H1 (cell line): ENCODE results near the gene HPN. TPM values are rescaled to one million over a fixed set of nuclear protein-coding genes. Genes with fewer than 3 reads are reported as not detected.

Experiments
- CTCF ChIA-PET: fragments of 300-600 bp; sonication (Branson Sonifier 250); formaldehyde crosslinking; loops from one replicate; lab custom pipeline; 2021; ENCODE audit not compliant: partially characterized antibody; lab: Charles Lee
- POLR2A ChIA-PET: fragments of 300-600 bp; sonication (Branson Sonifier 250); formaldehyde crosslinking; loops from one replicate; lab custom pipeline; 2021; ENCODE audit warnings: inconsistent platforms; ENCODE audit not compliant: partially characterized antibody; lab: Charles Lee
- DNase-seq, 2 experiments: peaks; one replicate each; pipeline versions ENCODE4 v3.0.0 to v3.0.0-alpha.2; 2010 to 2022; ENCODE audit warnings: low spot score in 2 of 2, low read depth in 1 of 2, mixed read lengths in 1 of 2
- FAIRE-seq: peaks from 2 replicates; lab custom pipeline; 2011; peaks lifted over from hg19 to GRCh38; lab: Jason Lieb, UNC
- H2AFZ ChIP-seq: 2 replicates; pipeline ENCODE4 v1.8.1; 2012; ENCODE audit warnings: low read length, inconsistent platforms
- H2AK5ac ChIP-seq: 2 replicates; pipeline ENCODE4 v1.6.1; 2013; ENCODE audit warnings: low read depth, low read length
- H2BK120ac ChIP-seq: replicated peaks from 2 replicates; pipeline ENCODE3; 2013; ENCODE audit warnings: low read depth, low read length, inconsistent platforms
- H2BK12ac ChIP-seq: 2 replicates; pipeline ENCODE4 v1.6.1; 2013; ENCODE audit warnings: low read depth, low read length
- H2BK15ac ChIP-seq: 2 replicates; pipeline ENCODE4 v1.6.1; 2013; ENCODE audit warnings: low read length
- H2BK20ac ChIP-seq: 2 replicates; pipeline ENCODE4 v1.6.1; 2013; ENCODE audit warnings: low read length
- H2BK5ac ChIP-seq: 2 replicates; pipeline ENCODE4 v1.6.1; 2013; ENCODE audit warnings: low read depth, low read length
- H3K14ac ChIP-seq: 2 replicates; pipeline ENCODE4 v1.6.1; 2013; ENCODE audit warnings: inconsistent platforms; ENCODE audit not compliant: insufficient read length
- H3K18ac ChIP-seq: 2 replicates; pipeline ENCODE4 v1.6.1; 2013; ENCODE audit warnings: low read length; ENCODE audit errors: extremely low read depth
- H3K23ac ChIP-seq: 2 replicates; pipeline ENCODE4 v1.6.1; 2013; ENCODE audit warnings: inconsistent platforms; ENCODE audit not compliant: insufficient read length
- H3K23me2 ChIP-seq: 2 replicates; pipeline ENCODE4 v1.6.1; 2013; ENCODE audit warnings: low read depth, low read length
- H3K27ac ChIP-seq: 2 replicates; pipeline ENCODE4 v1.6.1; 2011; ENCODE audit warnings: low read depth, low read length, inconsistent platforms
- H3K27me3 ChIP-seq, 4 experiments: replicated peaks in 1 of 4; 1 replicate in 1 of 4; 2 replicates in 3 of 4; pipeline versions ENCODE4 v1.6.1 to v1.8.1; 2011 to 2013; ENCODE audit warnings: low read length in 3 of 4, mild to moderate bottlenecking in 3 of 4, inconsistent platforms in 2 of 4, mixed read lengths in 2 of 4, moderate library complexity in 1 of 4; ENCODE audit not compliant: control insufficient read depth in 3 of 4, insufficient read depth in 3 of 4; ENCODE audit errors: extremely low read depth in 1 of 4
- H3K36me3 ChIP-seq, 4 experiments: 2 replicates each; pipeline versions ENCODE4 v1.6.1 to v1.8.1; 2011 to 2013; ENCODE audit warnings: mild to moderate bottlenecking in 4 of 4, low read length in 3 of 4, moderate library complexity in 2 of 4, control low read depth in 1 of 4, inconsistent platforms in 1 of 4; ENCODE audit not compliant: insufficient read depth in 4 of 4, control insufficient read depth in 2 of 4
- H3K4ac ChIP-seq: replicated peaks from 2 replicates; pipeline ENCODE3; 2013; ENCODE audit warnings: low read length, low read depth, mixed read lengths, inconsistent platforms; ENCODE audit not compliant: insufficient read length
- H3K4me1 ChIP-seq, 4 experiments: replicated peaks in 1 of 4; 1 replicate in 1 of 4; 2 replicates in 3 of 4; pipeline versions ENCODE4 v1.6.1 to v1.8.1; 2011 to 2013; ENCODE audit warnings: low read length in 3 of 4, inconsistent platforms in 2 of 4, mixed read lengths in 1 of 4; ENCODE audit not compliant: insufficient read depth in 4 of 4, control insufficient read depth in 3 of 4
- H3K4me2 ChIP-seq, 2 experiments: 2 replicates each; pipeline versions ENCODE4 v1.6.1 to v1.8.1; 2011 to 2013; ENCODE audit warnings: low read depth in 2 of 2, low read length in 2 of 2, control low read depth in 1 of 2, inconsistent platforms in 1 of 2, mild to moderate bottlenecking in 1 of 2; ENCODE audit not compliant: insufficient read depth in 1 of 2
- H3K4me3 ChIP-seq, 4 experiments: fragments of 200-600, 300-600 bp in 1 of 4; sonication (generic), shearing (Covaris generic), sonication (Bioruptor Twin) in 1 of 4; 2 replicates each; pipeline versions ENCODE4 v1.5.1 to v1.8.1; 2011 to 2016; ENCODE audit warnings: low read length in 4 of 4, low read depth in 3 of 4, control low read depth in 2 of 4, inconsistent platforms in 2 of 4, mild to moderate bottlenecking in 2 of 4, mixed read lengths in 1 of 4, moderate library complexity in 1 of 4; ENCODE audit not compliant: insufficient read depth in 2 of 4; ENCODE audit errors: extremely low read depth in 1 of 4
- H3K56ac ChIP-seq: replicated peaks from 2 replicates; pipeline ENCODE3; 2013; ENCODE audit warnings: low read depth, mild to moderate bottlenecking, mixed read lengths, low read length, inconsistent platforms; ENCODE audit not compliant: insufficient read length
- H3K79me1 ChIP-seq: 2 replicates; pipeline ENCODE4 v1.6.1; 2013; ENCODE audit warnings: low read depth, low read length, control low read depth
- H3K79me2 ChIP-seq, 2 experiments: 2 replicates each; pipeline versions ENCODE4 v1.6.1 to v1.8.1; 2012 to 2013; ENCODE audit warnings: low read length in 2 of 2, mild to moderate bottlenecking in 2 of 2, inconsistent platforms in 1 of 2; ENCODE audit not compliant: insufficient read depth in 2 of 2, control insufficient read depth in 1 of 2
- H3K9ac ChIP-seq, 4 experiments: replicated peaks in 1 of 4; 1 replicate in 1 of 4; 2 replicates in 3 of 4; pipeline versions ENCODE4 v1.6.1 to v1.8.1; 2011 to 2013; ENCODE audit warnings: low read depth in 3 of 4, low read length in 3 of 4, control low read depth in 2 of 4, mild to moderate bottlenecking in 2 of 4, moderate library complexity in 2 of 4, inconsistent platforms in 1 of 4; ENCODE audit errors: extremely low read depth in 1 of 4
- H3K9me3 ChIP-seq, 2 experiments: 2 replicates each; pipeline versions ENCODE4 v1.6.1 to v1.8.1; 2012 to 2013; ENCODE audit warnings: mild to moderate bottlenecking in 2 of 2, moderate library complexity in 2 of 2, control low read depth in 1 of 2, inconsistent platforms in 1 of 2, low read depth in 1 of 2, low read length in 1 of 2, mixed read lengths in 1 of 2; ENCODE audit not compliant: insufficient read depth in 2 of 2
- H4K20me1 ChIP-seq, 2 experiments: replicated peaks in 1 of 2; 2 replicates each; pipeline versions ENCODE3 to v1.8.1; 2011 to 2013; ENCODE audit warnings: inconsistent platforms in 2 of 2, low read length in 2 of 2, mild to moderate bottlenecking in 1 of 2; ENCODE audit not compliant: insufficient read depth in 2 of 2, control insufficient read depth in 1 of 2
- H4K5ac ChIP-seq: 2 replicates; pipeline ENCODE4 v1.6.1; 2013; ENCODE audit warnings: low read length, low read depth, mixed read lengths, inconsistent platforms; ENCODE audit not compliant: insufficient read length
- H4K8ac ChIP-seq: 2 replicates; pipeline ENCODE4 v1.8.0; 2013; ENCODE audit warnings: mild to moderate bottlenecking, moderate library complexity, low read length, inconsistent platforms; ENCODE audit not compliant: insufficient read depth; ENCODE audit errors: extremely low read depth
- H4K91ac ChIP-seq: replicated peaks from 2 replicates; pipeline ENCODE3; 2013; ENCODE audit warnings: low read length, mixed read lengths, inconsistent platforms; ENCODE audit not compliant: insufficient read length
- CHD1 ChIP-seq: IDR thresholded peaks from 2 replicates; pipeline ENCODE4 v1.6.1; 2012; ENCODE audit warnings: low read depth, low read length, improper control_type of control experiment
- WGBS, 2 experiments: shearing (Covaris generic) in 1 of 2; methylation state at CpG; one replicate each; pipeline versions ENCODE4 v1.1.6 to v1.1.7; 2013 to 2015; ENCODE audit warnings: low lambda C conversion rate in 2 of 2, mixed read lengths in 2 of 2, inconsistent platforms in 1 of 2, low coverage in 1 of 2, missing lambda C conversion rate in 1 of 2; ENCODE audit not compliant: insufficient replicate concordance in 2 of 2, insufficient coverage in 1 of 2, insufficient read length in 1 of 2; ENCODE audit errors: extremely low coverage in 1 of 2, missing lambda C conversion rate in 1 of 2; 5-methylcytosine and 5-hydroxymethylcytosine counted together
- polyA plus RNA-seq, 7 experiments: library from polyadenylated mRNA; depleted of rRNA in 3 of 7; stranded (reverse) in 5 of 7; unstranded in 2 of 7; fragments of >200 nt in 5 of 7; fragments of 200-250 nt in 2 of 7; gene quantifications; 1 replicate in 5 of 7; 2 replicates in 1 of 7; 4 replicates in 1 of 7; pipeline versions ENCODE4 v1.2.1 to v1.2.3, GENCODE V29; 2011 to 2013; ENCODE audit warnings: missing spikeins in 2 of 7, mixed read lengths in 2 of 7
- total RNA-seq: library from RNA; stranded (reverse); fragmentation: NEBNext Ultra II Directional; extraction: Animal tissue kit (Norgen Biotek cat#: 25700); gene quantifications from 2 replicates; pipeline ENCODE4 v1.2.1, GENCODE V29; 2021

Gene HPN
- total and polyA plus RNA-seq, 2 of the 8 experiments (the other 6 are each of a cell fraction or from before 2014, with no cell fraction given): 14.7 to 33.7 TPM

GRCh38 chr19:35037716-35038622 is 3.6 kb upstream of the HPN start:
- Histone ChIP-seq H3K4me2 (no peak overlapping the region), H3K36me3 (no peaks in the 10 kb centered on the region; a peak in 1 of 8 replicates), H3K4me1 (peaks cover 0 to 24% (median 20%) of the 10 kb centered on the region in 4 experiments; a peak in 6 of 7 replicates), H2BK15ac (0 out of 2 replicates have a peak overlapping the region, but pooled peaks have one; percentile 0), H3K9me3 (no peaks in the 10 kb centered on the region), H4K5ac (no peak overlapping the region), H3K56ac (no peak overlapping the region), H3K79me1 (no peaks in the 10 kb centered on the region), H3K23ac (no peak overlapping the region), H4K91ac (no peak overlapping the region), H2AFZ (no peak overlapping the region), H3K9ac (no peak overlapping the region), H2BK12ac (0 out of 2 replicates have a peak overlapping the region, but pooled peaks have one; percentile 14), H3K27me3 (peaks cover 0 to 3% (median 1%) of the 10 kb centered on the region in 4 experiments; a peak in 2 of 7 replicates), H4K8ac (0 out of 2 replicates have a peak overlapping the region, but pooled peaks have one; percentile 29), H3K4me3 (no peak overlapping the region), H3K79me2 (peaks cover 0 to 8% of the 10 kb centered on the region in 2 experiments; a peak in 1 of 4 replicates), H2BK20ac (no peak overlapping the region), H2BK5ac (no peak overlapping the region), H3K4ac (no peak overlapping the region), H3K27ac (no peak overlapping the region), H3K18ac (no peak overlapping the region), H4K20me1 (no peaks in the 10 kb centered on the region), H3K14ac (no peak overlapping the region), H3K23me2 (peaks cover 7% of the 10 kb centered on the region; the same call in 1 of the 2 replicates), H2AK5ac (0 out of 2 replicates have a peak overlapping the region, but pooled peaks have one; percentile 30), H2BK120ac (no peak overlapping the region)
- no peak for TF ChIP-seq CHD1
- DNase-seq (no peak), FAIRE-seq (no peak)
- POLR2A ChIA-PET: interaction anchor here (0.9 to 2.0 kb wide), 5 partner anchors 8 to 23 kb away, joined by 3 to 14 read pairs (median 3); partner anchors contain the start of gene SCN1B
- WGBS, 2 experiments: 84% methylated on average over 11 of the region's 13 CpGs; no CpG with 5 or more reads in 1 of the 2 experiments
- CTCF ChIA-PET: interaction anchor here (0.7 to 1.0 kb wide), 4 partner anchors 25 to 199 kb away, joined by 3 to 5 read pairs (median 3); no protein-coding TSS in a partner anchor
